Measurements from ENCODE around the gene LCORL.

GRCh38 chr4:17962171-17962570 lies 59.4 kb downstream of the LCORL start:
- TF ChIP-seq EGR1 (IDR thresholded peaks at IDR 0.05) (no peak), CEBPB (IDR thresholded peaks at IDR 0.05) (no peak), RAD21 (IDR thresholded peaks at IDR 0.05; ENCODE audit: low read depth) (no peak), CREB1 (IDR thresholded peaks at IDR 0.05; ENCODE audit: low read depth) (no peak), MAX (IDR thresholded peaks at IDR 0.05) (no peak), EP300 (IDR thresholded peaks at IDR 0.05; ENCODE audit: borderline replicate concordance) (no peak), YY1 (IDR thresholded peaks at IDR 0.05; ENCODE audit: low read depth) (no peak), NFIC (IDR thresholded peaks at IDR 0.05) (no peak), REST (IDR thresholded peaks at IDR 0.05; ENCODE audit: low read depth) (no peak), TAF1 (IDR thresholded peaks at IDR 0.05; ENCODE audit: low read depth) (no peak), USF1 (IDR thresholded peaks at IDR 0.05) (no peak), ZBTB7A (IDR thresholded peaks at IDR 0.05; ENCODE audit: low read depth) (no peak), TEAD4 (IDR thresholded peaks at IDR 0.05) (no peak), TCF12 (IDR thresholded peaks at IDR 0.05; ENCODE audit: low read depth) (no peak)

Measured in Ishikawa (cell line).